ENCODE data around the gene CAPN1. TPM values are rescaled to one million over a fixed set of nuclear protein-coding genes. Genes with fewer than 3 reads are reported as not detected.

CAPN1 gene
- total RNA-seq, 4 donors from 2014 or later: 52.7 to 153 (median 106) TPM

DNA sequence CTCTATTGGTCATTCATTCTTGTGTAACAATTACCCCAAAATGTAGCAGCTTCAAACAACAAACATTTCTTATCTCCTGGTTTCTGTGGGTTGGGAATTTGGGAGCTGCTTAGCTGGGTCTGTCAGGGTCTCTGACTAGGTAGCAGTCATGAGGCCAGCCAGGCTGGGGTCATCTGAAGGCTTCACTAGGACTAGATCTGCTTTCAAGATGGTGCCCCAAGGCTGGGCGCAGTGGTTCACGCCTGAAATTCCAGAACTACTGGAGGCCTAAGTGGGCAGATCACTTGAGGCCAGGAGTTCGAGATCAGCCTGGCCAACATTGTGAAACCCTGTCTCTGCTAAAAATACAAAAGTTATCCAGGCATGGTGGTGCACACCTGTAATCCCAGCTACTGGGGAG is 24.8 kb upstream of the CAPN1 start:
- Histone ChIP-seq H3K36me3 (no peaks in the 10 kb centered on the region), H3K27me3 (no peaks in the 10 kb centered on the region), H3K27ac (no peak overlapping the region), H3K9me3 (no peaks in the 10 kb centered on the region), H3K4me1 (no peaks in the 10 kb centered on the region), H3K4me3 (no peak overlapping the region)
- intact Hi-C loops (cut with DNase I; ENCODE audit: low total_unique reads) (no loop called here), in situ Hi-C loops (cut with MboI; ENCODE audit: low sequenced_read_pairs in 4 of 4) (no loop called here)
- ATAC-seq (no peak), DNase-seq (no peak)
- TF ChIP-seq, protein P1, sequence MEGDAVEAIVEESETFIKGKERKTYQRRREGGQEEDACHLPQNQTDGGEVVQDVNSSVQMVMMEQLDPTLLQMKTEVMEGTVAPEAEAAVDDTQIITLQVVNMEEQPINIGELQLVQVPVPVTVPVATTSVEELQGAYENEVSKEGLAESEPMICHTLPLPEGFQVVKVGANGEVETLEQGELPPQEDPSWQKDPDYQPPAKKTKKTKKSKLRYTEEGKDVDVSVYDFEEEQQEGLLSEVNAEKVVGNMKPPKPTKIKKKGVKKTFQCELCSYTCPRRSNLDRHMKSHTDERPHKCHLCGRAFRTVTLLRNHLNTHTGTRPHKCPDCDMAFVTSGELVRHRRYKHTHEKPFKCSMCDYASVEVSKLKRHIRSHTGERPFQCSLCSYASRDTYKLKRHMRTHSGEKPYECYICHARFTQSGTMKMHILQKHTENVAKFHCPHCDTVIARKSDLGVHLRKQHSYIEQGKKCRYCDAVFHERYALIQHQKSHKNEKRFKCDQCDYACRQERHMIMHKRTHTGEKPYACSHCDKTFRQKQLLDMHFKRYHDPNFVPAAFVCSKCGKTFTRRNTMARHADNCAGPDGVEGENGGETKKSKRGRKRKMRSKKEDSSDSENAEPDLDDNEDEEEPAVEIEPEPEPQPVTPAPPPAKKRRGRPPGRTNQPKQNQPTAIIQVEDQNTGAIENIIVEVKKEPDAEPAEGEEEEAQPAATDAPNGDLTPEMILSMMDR (IDR thresholded peaks at IDR 0.05 in 4 of 5, conservative IDR thresholded peaks at IDR 0.05 in 1 of 5): no peak
- no peak for TF ChIP-seq POLR2A (IDR thresholded peaks at IDR 0.05)

DNA sequence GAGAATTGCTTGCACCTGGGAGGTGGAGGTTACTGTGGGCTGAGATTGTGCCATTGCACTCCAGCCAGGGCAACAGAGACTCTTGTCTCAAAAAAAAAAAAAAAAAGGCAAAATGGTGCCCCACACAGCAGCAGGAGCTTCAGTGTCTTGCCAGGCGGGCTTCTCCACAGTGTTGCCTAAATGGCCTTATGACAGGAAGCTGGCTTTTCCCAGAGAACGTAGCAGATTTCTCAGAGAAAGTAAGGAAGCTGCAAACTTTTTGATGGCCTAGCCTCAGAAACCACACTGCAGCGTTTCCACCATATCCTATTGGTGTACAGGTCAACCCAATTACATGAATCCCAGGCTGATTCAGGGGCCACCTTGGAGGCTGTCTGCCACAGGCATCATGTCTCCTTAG is 24.4 kb upstream of the CAPN1 start:
- H3K9me3 ChIP-seq: no peaks in the 10 kb centered on the region
- no peaks in the 10 kb centered on the region for H3K36me3 ChIP-seq
- DNase-seq (no peak), ATAC-seq (no peak)
- TF ChIP-seq, protein P1 (IDR thresholded peaks at IDR 0.05 in 4 of 5, conservative IDR thresholded peaks at IDR 0.05 in 1 of 5): no peak
- TF ChIP-seq POLR2A (IDR thresholded peaks at IDR 0.05): no peak
- H3K4me3 ChIP-seq: no peak overlapping the region
- no peaks in the 10 kb centered on the region for H3K4me1 ChIP-seq
- no peak overlapping the region for H3K27ac ChIP-seq
- in situ Hi-C loops (cut with MboI; ENCODE audit: low sequenced_read_pairs in 4 of 4): no loop called here
- H3K27me3 ChIP-seq: no peaks in the 10 kb centered on the region
- intact Hi-C loops (cut with DNase I; ENCODE audit: low total_unique reads): no loop called here

DNA sequence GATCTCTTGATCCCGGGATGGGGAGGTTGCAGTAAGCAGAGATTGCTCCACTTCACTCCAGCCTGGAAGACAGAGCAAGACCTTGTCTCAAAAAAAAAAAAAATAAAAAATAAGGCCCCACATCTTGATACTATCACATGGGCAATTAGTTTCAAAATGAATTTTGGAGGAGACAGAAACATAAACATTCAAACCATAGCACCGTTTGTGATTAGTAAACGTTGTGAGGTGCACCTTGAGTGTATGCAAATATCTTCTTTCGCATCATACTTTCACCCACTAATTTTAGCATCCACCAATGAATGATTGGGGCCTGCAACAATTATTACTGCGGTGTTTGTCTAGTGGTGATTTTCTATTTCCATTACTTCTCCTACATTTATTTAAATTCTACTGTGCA is 22.7 kb upstream of the CAPN1 start:
- Histone ChIP-seq H3K27me3 (no peaks in the 10 kb centered on the region), H3K4me1 (no peaks in the 10 kb centered on the region), H3K4me3 (no peak overlapping the region), H3K9me3 (no peaks in the 10 kb centered on the region), H3K27ac (no peak overlapping the region), H3K36me3 (no peaks in the 10 kb centered on the region)
- intact Hi-C loops (cut with DNase I; ENCODE audit: low total_unique reads): no loop called here
- in situ Hi-C loops (cut with MboI; ENCODE audit: low sequenced_read_pairs in 4 of 4): no loop called here
- ATAC-seq (no peak), DNase-seq (no peak)
- no peak for TF ChIP-seq POLR2A (IDR thresholded peaks at IDR 0.05)
- TF ChIP-seq, protein P1 (IDR thresholded peaks at IDR 0.05 in 4 of 5, conservative IDR thresholded peaks at IDR 0.05 in 1 of 5): no peak

DNA sequence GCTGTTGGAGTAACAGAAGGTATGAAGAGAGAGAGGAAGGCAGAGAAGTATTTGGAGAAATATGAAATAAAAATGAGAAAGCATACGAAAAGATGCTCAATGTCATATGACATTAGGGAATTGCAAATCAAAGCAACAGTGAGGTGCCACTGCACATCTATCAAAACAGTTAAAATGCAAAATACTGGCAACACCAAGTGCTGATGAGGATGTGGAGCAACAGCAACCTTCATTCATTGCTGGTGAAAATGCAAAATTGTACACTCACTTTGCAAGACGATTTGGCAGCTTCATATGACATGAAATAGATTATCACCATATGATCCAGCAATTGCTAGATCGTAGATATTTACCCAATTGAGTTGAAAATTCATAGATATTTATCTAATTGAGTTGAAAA is 21.1 kb upstream of the CAPN1 start:
- no peak for TF ChIP-seq POLR2A (IDR thresholded peaks at IDR 0.05)
- TF ChIP-seq, protein P1 (IDR thresholded peaks at IDR 0.05 in 4 of 5, conservative IDR thresholded peaks at IDR 0.05 in 1 of 5): no peak
- intact Hi-C loops (cut with DNase I; ENCODE audit: low total_unique reads) (no loop called here), in situ Hi-C loops (cut with MboI; ENCODE audit: low sequenced_read_pairs in 4 of 4) (no loop called here)
- no peak for DNase-seq
- no peak for ATAC-seq
- H3K36me3 ChIP-seq: no peaks in the 10 kb centered on the region
- no peak overlapping the region for H3K4me3 ChIP-seq
- no peaks in the 10 kb centered on the region for H3K9me3 ChIP-seq
- no peaks in the 10 kb centered on the region for H3K27me3 ChIP-seq
- no peak overlapping the region for H3K27ac ChIP-seq
- H3K4me1 ChIP-seq: no peaks in the 10 kb centered on the region

DNA sequence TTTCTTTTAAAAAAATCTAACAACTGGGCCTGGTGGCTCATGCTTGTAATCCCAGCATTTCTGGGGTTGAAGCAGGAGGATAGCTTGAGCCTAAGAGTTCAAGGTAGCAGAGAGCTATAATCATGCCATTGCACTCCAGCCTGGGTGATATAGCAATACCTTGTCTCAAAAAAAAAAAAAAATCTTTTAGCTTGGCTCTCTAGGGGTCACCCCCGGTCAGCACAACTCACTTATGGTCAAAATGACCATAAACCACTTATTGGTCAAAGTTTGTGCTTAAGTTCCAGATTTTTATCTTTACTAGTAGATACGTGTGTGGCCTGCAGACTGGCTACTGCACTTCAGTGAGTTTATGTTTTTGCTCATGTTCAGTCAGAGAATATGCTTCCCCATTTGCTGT is 18.0 kb upstream of the CAPN1 start:
- no peak for DNase-seq
- no peak for ATAC-seq
- Histone ChIP-seq H3K27me3 (no peaks in the 10 kb centered on the region), H3K4me1 (no peaks in the 10 kb centered on the region), H3K36me3 (no peaks in the 10 kb centered on the region), H3K27ac (no peak overlapping the region), H3K9me3 (no peaks in the 10 kb centered on the region), H3K4me3 (no peak overlapping the region)
- in situ Hi-C loops (cut with MboI; ENCODE audit: low sequenced_read_pairs in 4 of 4) (no loop called here), intact Hi-C loops (cut with DNase I; ENCODE audit: low total_unique reads) (no loop called here)
- no peak for TF ChIP-seq POLR2A (IDR thresholded peaks at IDR 0.05)
- TF ChIP-seq, protein P1 (IDR thresholded peaks at IDR 0.05 in 4 of 5, conservative IDR thresholded peaks at IDR 0.05 in 1 of 5): no peak

Data from gastrocnemius medialis (tissue), 4 donors.